Kidney epithelial cell (primary cell): ENCODE measurements around the gene MVB12A. TPM values are rescaled to one million over a fixed set of nuclear protein-coding genes. Genes with fewer than 3 reads are reported as not detected.

Experiments used
- DNase-seq: peaks from one replicate; pipeline ENCODE4 v3.0.0-alpha.2; 2010; ENCODE audit warnings: low read depth
- H3K27me3 ChIP-seq: 2 replicates; pipeline ENCODE4 v1.6.0; 2011; ENCODE audit warnings: low read length; ENCODE audit not compliant: control insufficient read depth, insufficient read depth
- H3K36me3 ChIP-seq: 2 replicates; pipeline ENCODE4 v1.5.1; 2011; ENCODE audit warnings: low read length; ENCODE audit not compliant: control insufficient read depth, insufficient read depth
- H3K4me3 ChIP-seq: 2 replicates; pipeline ENCODE4 v1.5.1; 2011; ENCODE audit warnings: low read depth, mild to moderate bottlenecking, control low read depth, low read length
- CTCF ChIP-seq: IDR thresholded peaks from 2 replicates; pipeline ENCODE4 v1.5.1; 2011; ENCODE audit warnings: mild to moderate bottlenecking, moderate library complexity, low read length, control low read depth, inconsistent platforms; ENCODE audit not compliant: insufficient read depth, poor library complexity, severe bottlenecking
- total RNA-seq: library from RNA; depleted of rRNA; stranded (reverse); fragments of >200 nt; gene quantifications from 2 replicates; pipeline ENCODE4 v1.2.3, GENCODE V29; 2015

MVB12A gene
- total RNA-seq, 1 donor from 2014 or later: 66.1 TPM

- no peak for TF ChIP-seq CTCF
- DNase-seq: no peak
- no peak overlapping the region for H3K4me3 ChIP-seq
- H3K27me3 ChIP-seq: peaks cover 11% of the 10 kb centered on the region
- no peaks in the 10 kb centered on the region for H3K36me3 ChIP-seq
Measured at GRCh38 chr19:17393002-17393401, 26.8 kb upstream of the MVB12A start.

GRCh38 chr19:17393914-17394313 lies 25.9 kb upstream of the MVB12A start, which contains the start of gene CCDC194:
CCDC194 (minus strand) TSS chr19:17394196; CDS start chr19:17394158, 38 bp downstream.
- no peak for DNase-seq
- Histone ChIP-seq H3K36me3 (no peaks in the 10 kb centered on the region), H3K4me3 (no peak within 1 kb of the TSS), H3K27me3 (peaks cover 11% of the 10 kb centered on the region)
- TF ChIP-seq CTCF: no peak

- Histone ChIP-seq H3K36me3 (no peaks in the 10 kb centered on the region), H3K4me3 (no peak overlapping the region), H3K27me3 (peaks cover 8% of the 10 kb centered on the region)
- TF ChIP-seq CTCF: peak; percentile 74
- no peak for DNase-seq
Measured at GRCh38 chr19:17394891-17395415, 24.9 kb upstream of the MVB12A start.

- Histone ChIP-seq H3K36me3 (no peaks in the 10 kb centered on the region), H3K27me3 (peaks cover 7% of the 10 kb centered on the region), H3K4me3 (no peak overlapping the region)
- TF ChIP-seq CTCF: no peak
- no peak for DNase-seq
Measured at GRCh38 chr19:17398902-17399527, 20.8 kb upstream of the MVB12A start.

- TF ChIP-seq CTCF: no peak
- H3K27me3 ChIP-seq: peaks cover 5% of the 10 kb centered on the region
- no peak overlapping the region for H3K4me3 ChIP-seq
- H3K36me3 ChIP-seq: no peaks in the 10 kb centered on the region
- no peak for DNase-seq
Measured at GRCh38 chr19:17401628-17402027, 18.2 kb upstream of the MVB12A start.
